K562 (cell line): ENCODE results near the gene ZNF268. TPM values are rescaled to one million over a fixed set of nuclear protein-coding genes. Genes with fewer than 3 reads are reported as not detected.

Source experiments
- ATAC-seq: fragments of 200-7000 bp; cut with Tn5 transposase; 3 replicates; pipeline ENCODE4 v1.9.1; 2020; ENCODE audit warnings: moderate library complexity
- BruUV-seq: library from RNA; stranded (reverse); fragments of 400-500 nt; replicated peaks from 2 replicates; lab custom pipeline; 2021; lab: Mats Ljungman, UMichigan
- CTCF ChIA-PET: fragments of 300-600 bp; formaldehyde crosslinking; extraction: SDS; loops from one replicate; lab custom pipeline; 2021; ENCODE audit warnings: low intra/inter-chr PET ratio; lab: Yijun Ruan, JAX
- POLR2A ChIA-PET: fragments of 300-600, 350-650 bp; sonication (Branson Sonifier 250); formaldehyde crosslinking; extraction: SDS; loops from one replicate; lab custom pipeline; 2021; ENCODE audit warnings: antibody characterized with exemption, inconsistent platforms; lab: Yijun Ruan, JAX
- DNase-seq, 4 experiments: peaks; one replicate each; pipeline versions ENCODE4 v3.0.0 to v3.0.0-alpha.2; 2011 to 2018; ENCODE audit warnings: low spot score in 3 of 4, mixed read lengths in 3 of 4; ENCODE audit errors: extremely low read depth in 1 of 4
- FAIRE-seq: peaks from 2 replicates; lab custom pipeline; 2011; peaks lifted over from hg19 to GRCh38; lab: Jason Lieb, UNC
- H2AFZ ChIP-seq: 2 replicates; pipeline ENCODE4 v1.6.0; 2011; ENCODE audit warnings: low read depth, low read length, control low read depth, inconsistent platforms
- H3K27ac ChIP-seq: fragments of 200-600 bp; 3 replicates; pipeline ENCODE4 v1.8.0; 2011; ENCODE audit warnings: low read depth, mild to moderate bottlenecking, control low read depth, inconsistent platforms, low read length, moderate library complexity, mixed read lengths; ENCODE audit errors: extremely low read depth
- H3K27me3 ChIP-seq, 2 experiments: fragments of 300-600 bp in 1 of 2; 2 replicates in 1 of 2; 3 replicates in 1 of 2; pipeline versions ENCODE4 v1.6.0 to v1.8.0; 2011; ENCODE audit warnings: inconsistent platforms in 2 of 2, low read length in 2 of 2, mild to moderate bottlenecking in 1 of 2, mixed read lengths in 1 of 2, moderate library complexity in 1 of 2; ENCODE audit not compliant: control insufficient read depth in 2 of 2, insufficient read depth in 2 of 2
- H3K36me3 ChIP-seq: fragments of 300-600 bp; 3 replicates; pipeline ENCODE4 v1.8.0; 2011; ENCODE audit warnings: mild to moderate bottlenecking, low read length, inconsistent platforms; ENCODE audit not compliant: control insufficient read depth, insufficient read depth
- H3K4me1 ChIP-seq, 2 experiments: fragments of 200-600 bp in 1 of 2; replicated peaks in 1 of 2; 2 replicates in 1 of 2; 3 replicates in 1 of 2; pipeline versions ENCODE4 v1.5.1 to v1.8.0; 2011; ENCODE audit warnings: inconsistent platforms in 2 of 2, low read length in 2 of 2, mild to moderate bottlenecking in 1 of 2, mixed read lengths in 1 of 2, moderate library complexity in 1 of 2; ENCODE audit not compliant: control insufficient read depth in 2 of 2, insufficient read depth in 2 of 2
- H3K4me2 ChIP-seq: 2 replicates; pipeline ENCODE4 v1.6.1; 2011; ENCODE audit warnings: low read length, control low read depth, inconsistent platforms, mixed read lengths; ENCODE audit not compliant: insufficient read depth
- H3K4me3 ChIP-seq: fragments of 200-600 bp; sonication (generic), shearing (Covaris generic); 2 replicates; pipeline ENCODE4 v1.5.1; 2016; ENCODE audit warnings: control low read depth, inconsistent platforms
- H3K79me2 ChIP-seq: fragments of 200-600 bp; 3 replicates; pipeline ENCODE4 v1.8.0; 2011; ENCODE audit warnings: low read length, inconsistent platforms; ENCODE audit not compliant: control insufficient read depth, insufficient read depth
- H3K9ac ChIP-seq, 2 experiments: 2 replicates each; pipeline versions ENCODE4 v1.6.0 to v1.6.1; 2011; ENCODE audit warnings: low read depth in 2 of 2, low read length in 2 of 2, control low read depth in 1 of 2, inconsistent platforms in 1 of 2, mild to moderate bottlenecking in 1 of 2, mixed read lengths in 1 of 2; ENCODE audit not compliant: insufficient read depth in 1 of 2
- H3K9me1 ChIP-seq: one replicate; pipeline ENCODE4 v1.6.0; 2011; ENCODE audit warnings: inconsistent platforms, mild to moderate bottlenecking, low read length, moderate library complexity; ENCODE audit not compliant: control insufficient read depth, insufficient read depth
- H3K9me3 ChIP-seq: replicated peaks from 2 replicates; pipeline ENCODE4 v1.5.1; 2011; ENCODE audit warnings: low read depth, low read length, inconsistent platforms; ENCODE audit not compliant: control insufficient read depth, insufficient read depth
- H4K20me1 ChIP-seq: replicated peaks from 2 replicates; pipeline ENCODE4 v1.6.1; 2011; ENCODE audit warnings: low read length, inconsistent platforms, mixed read lengths; ENCODE audit not compliant: control insufficient read depth, insufficient read depth
- ATF2 ChIP-seq: sonication (generic); formaldehyde crosslinking; IDR thresholded peaks from 2 replicates; pipeline ENCODE4 v1.8.1; 2022; ENCODE audit warnings: missing genetic modification reagents
- CBX5 ChIP-seq: IDR thresholded peaks from 2 replicates; pipeline ENCODE4 v1.6.1; 2014; ENCODE audit warnings: low read depth, borderline replicate concordance
- DDX20 ChIP-seq: fragments of 450-650 bp; IDR thresholded peaks from 2 replicates; pipeline ENCODE4 v1.6.1; 2016; ENCODE audit warnings: missing genetic modification characterization, low read depth, mild to moderate bottlenecking, missing compliant biosample characterization, moderate library complexity
- EHMT2 ChIP-seq: fragments of 450-650 bp; IDR thresholded peaks from 2 replicates; pipeline ENCODE4 v1.6.1; 2018; ENCODE audit warnings: antibody characterized with exemption
- ELF1 ChIP-seq: fragments of 200-800 bp; sonication (Bioruptor generic); IDR thresholded peaks from 2 replicates; pipeline ENCODE4 v1.6.1; 2016; ENCODE audit warnings: missing genetic modification characterization, missing compliant biosample characterization
- MEF2D ChIP-seq: conservative IDR thresholded peaks from 2 replicates; pipeline ENCODE4 v1.6.1; 2016; ENCODE audit warnings: low read depth, missing genetic modification characterization, missing compliant biosample characterization
- RBM14 ChIP-seq: fragments of 200-400 bp; formaldehyde crosslinking; IDR thresholded peaks from 2 replicates; pipeline ENCODE4 v1.6.1; 2018; ENCODE audit warnings: low read depth, mild to moderate bottlenecking, low read length, moderate library complexity, borderline replicate concordance; ENCODE audit not compliant: insufficient read depth
- RFX1 ChIP-seq: fragments of 450-650 bp; IDR thresholded peaks from 2 replicates; pipeline ENCODE4 v1.6.1; 2016; ENCODE audit warnings: mild to moderate bottlenecking, moderate library complexity
- USF1 ChIP-seq: sonication (generic); formaldehyde crosslinking; IDR thresholded peaks from 2 replicates; pipeline ENCODE4 v1.9.0; 2022; ENCODE audit warnings: mild to moderate bottlenecking, missing genetic modification reagents
- ZNF655 ChIP-seq: fragments of 250-450 bp; sonication (Bioruptor Pico); IDR thresholded peaks from 2 replicates; pipeline ENCODE4 v1.5.0; 2021
- WGBS: fragments of 100-300 bp; shearing (Covaris generic); methylation state at CpG from one replicate; pipeline ENCODE4 v1.1.6; 2016; ENCODE audit warnings: low coverage, mixed read lengths; ENCODE audit not compliant: insufficient coverage; ENCODE audit errors: missing lambda C conversion rate; 5-methylcytosine and 5-hydroxymethylcytosine counted together
- in situ Hi-C: fragments of 300-500 bp; cut with MboI; formaldehyde crosslinking; loops from 4 replicates; pipeline ENCODE4 v1.15.0; 2018; ENCODE audit warnings: inconsistent platforms, mixed read lengths
- intact Hi-C: fragments of 100-400 bp; cut with micrococcal nuclease; formaldehyde crosslinking; loops from 2 replicates; pipeline ENCODE4 v1.14.2; 2022
- polyA plus RNA-seq, 8 experiments: library from polyadenylated mRNA; depleted of rRNA in 4 of 8; stranded (reverse) in 5 of 8; unstranded in 3 of 8; fragments of >200 nt; fragmentation: Nextera tagmentation in 2 of 8; fragmentation: Illumina TruSeq in 1 of 8; extraction: Ambion mirVana in 2 of 8; extraction: Trizol in 1 of 8; gene quantifications; 2 replicates each; pipeline versions ENCODE4 v1.2.1 to v1.2.3, GENCODE V29; 2011 to 2014; ENCODE audit warnings: inconsistent platforms in 1 of 8, missing spikeins in 1 of 8
- total RNA-seq, 7 experiments: library from RNA; depleted of rRNA in 6 of 7; stranded (reverse); fragments of >200 nt in 6 of 7; fragmentation: Illumina TruSeq in 2 of 7; extraction: Trizol in 2 of 7; gene quantifications; 2 replicates each; pipeline versions ENCODE4 v1.2.1 to v1.2.3, GENCODE V29; 2011 to 2021; ENCODE audit warnings: low replicate concordance in 1 of 7

The ZNF268 gene
- total and polyA plus RNA-seq, 9 of the 15 experiments (the other 6 are each of a cell fraction or from before 2014, with no cell fraction given) = 4.8 to 12.0 (median 7.7) TPM

- Histone ChIP-seq H3K4me1 (no peaks in the 10 kb centered on the region), H3K36me3 (no peaks in the 10 kb centered on the region), H3K27ac (no peak overlapping the region), H3K9me3 (no peaks in the 10 kb centered on the region; the same call in 1 of the 2 replicates), H2AFZ (no peak overlapping the region), H3K27me3 (no peaks in the 10 kb centered on the region), H3K4me2 (no peak overlapping the region), H3K9me1 (no peaks in the 10 kb centered on the region), H3K79me2 (no peaks in the 10 kb centered on the region), H3K4me3 (no peak overlapping the region), H4K20me1 (no peaks in the 10 kb centered on the region), H3K9ac (no peak overlapping the region)
- WGBS = 0% methylated on average over 6 of the region's 7 CpGs
- DNase-seq (no peak), ATAC-seq (no peak), FAIRE-seq (no peak)
- CTCF ChIA-PET = no interaction called here
- TF ChIP-seq ZNF655 (CRISPR knock-in tag) (no peak), CBX5 (no peak)
- no TSS peak for BruUV-seq
- intact Hi-C loops = no loop called here
- in situ Hi-C loops = no loop called here
- POLR2A ChIA-PET = no interaction called here
Measured at GRCh38 chr12:133227281-133227852, 46.1 kb downstream of the ZNF268 start.

- Histone ChIP-seq H3K79me2 (no peaks in the 10 kb centered on the region), H3K36me3 (no peaks in the 10 kb centered on the region), H3K27me3 (no peaks in the 10 kb centered on the region), H3K9me3 (no peaks in the 10 kb centered on the region; the same call in none of the 2 replicates), H2AFZ (no peak overlapping the region), H4K20me1 (no peaks in the 10 kb centered on the region), H3K27ac (no peak overlapping the region), H3K4me3 (no peak overlapping the region), H3K9ac (no peak overlapping the region), H3K4me2 (no peak overlapping the region), H3K9me1 (no peaks in the 10 kb centered on the region), H3K4me1 (no peaks in the 10 kb centered on the region)
- 0% methylated on average over 3 of the region's 3 CpGs for WGBS
- FAIRE-seq = no peak
- ATAC-seq = no peak
- in situ Hi-C loops (no loop called here), intact Hi-C loops (no loop called here)
- ChIA-PET CTCF (no interaction called here), POLR2A (no interaction called here)
- DNase-seq = no peak
- TF ChIP-seq MEF2D (tag) (no peak), EHMT2 (no peak), DDX20 (tag) (no peak), ELF1 (tag) (no peak), USF1 (CRISPR knock-in tag) (no peak), RBM14 (no peak), ATF2 (CRISPR knock-in tag) (no peak), RFX1 (no peak)
- BruUV-seq = no TSS peak
Measured at GRCh38 chr12:133231001-133231400, 49.7 kb downstream of the ZNF268 start.
